Fibroblast of lung (primary cell): ENCODE results near the gene ELMOD3.

ENCODE experiments used
- EZH2 ChIP-seq: IDR thresholded peaks from 2 replicates; pipeline ENCODE4 v1.5.1; 2012; ENCODE audit warnings: low read length, control low read depth, mild to moderate bottlenecking; ENCODE audit errors: missing control alignments
- TF ChIP-seq, protein P1 (sequence below), 2 donors: IDR thresholded peaks in 1 of 2; conservative IDR thresholded peaks in 1 of 2; 1 replicate in 1 of 2; 2 replicates in 1 of 2; pipeline ENCODE4 v1.5.1; 2011 to 2012; ENCODE audit warnings: low read length in 2 of 2, control low read depth in 1 of 2, inconsistent platforms in 1 of 2, low read depth in 1 of 2, mild to moderate bottlenecking in 1 of 2

DNA sequence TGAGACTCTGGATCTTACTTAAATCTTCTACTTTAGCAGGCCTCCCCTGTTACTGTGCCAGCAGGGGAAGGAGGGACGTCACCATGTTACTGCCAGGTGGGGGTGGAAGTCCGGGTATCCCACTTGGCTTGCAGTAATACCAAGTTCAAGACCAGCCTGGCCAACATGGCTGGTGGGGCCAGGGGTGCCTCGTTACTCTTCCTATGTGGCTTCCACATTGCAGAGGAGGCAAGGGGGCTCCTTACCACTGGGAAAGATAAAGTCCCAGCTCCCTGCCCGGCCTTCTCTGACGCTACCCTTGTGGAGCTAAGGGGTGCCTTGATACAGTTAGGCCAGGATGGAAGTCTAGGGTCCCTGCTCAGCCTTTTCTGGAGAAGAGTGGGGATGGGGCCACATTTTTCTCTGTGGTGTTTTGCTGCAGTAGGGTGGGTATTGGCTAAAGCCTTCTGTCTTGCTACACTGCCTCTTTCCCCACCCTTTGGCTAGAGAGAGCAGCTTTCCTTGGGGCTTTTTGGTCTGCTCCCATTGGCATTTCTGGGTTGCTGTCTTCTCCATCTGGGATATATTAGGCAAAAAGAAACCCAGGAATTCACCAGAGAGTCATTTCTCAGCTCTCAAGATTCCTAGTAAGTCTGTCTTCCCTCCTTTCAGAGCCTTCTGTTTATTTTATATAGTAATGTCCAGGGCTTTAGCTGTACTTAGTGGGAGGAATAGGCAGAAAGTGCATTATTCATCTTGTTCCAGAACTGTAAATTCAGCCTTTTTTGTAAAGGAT is 21.9 kb downstream of the ELMOD3 start:
- TF ChIP-seq, protein P1, sequence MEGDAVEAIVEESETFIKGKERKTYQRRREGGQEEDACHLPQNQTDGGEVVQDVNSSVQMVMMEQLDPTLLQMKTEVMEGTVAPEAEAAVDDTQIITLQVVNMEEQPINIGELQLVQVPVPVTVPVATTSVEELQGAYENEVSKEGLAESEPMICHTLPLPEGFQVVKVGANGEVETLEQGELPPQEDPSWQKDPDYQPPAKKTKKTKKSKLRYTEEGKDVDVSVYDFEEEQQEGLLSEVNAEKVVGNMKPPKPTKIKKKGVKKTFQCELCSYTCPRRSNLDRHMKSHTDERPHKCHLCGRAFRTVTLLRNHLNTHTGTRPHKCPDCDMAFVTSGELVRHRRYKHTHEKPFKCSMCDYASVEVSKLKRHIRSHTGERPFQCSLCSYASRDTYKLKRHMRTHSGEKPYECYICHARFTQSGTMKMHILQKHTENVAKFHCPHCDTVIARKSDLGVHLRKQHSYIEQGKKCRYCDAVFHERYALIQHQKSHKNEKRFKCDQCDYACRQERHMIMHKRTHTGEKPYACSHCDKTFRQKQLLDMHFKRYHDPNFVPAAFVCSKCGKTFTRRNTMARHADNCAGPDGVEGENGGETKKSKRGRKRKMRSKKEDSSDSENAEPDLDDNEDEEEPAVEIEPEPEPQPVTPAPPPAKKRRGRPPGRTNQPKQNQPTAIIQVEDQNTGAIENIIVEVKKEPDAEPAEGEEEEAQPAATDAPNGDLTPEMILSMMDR (conservative IDR thresholded peaks at IDR 0.05 in 1 of 2, IDR thresholded peaks at IDR 0.05 in 1 of 2; ENCODE audit: low read depth in 1 of 2, low read length in 2 of 2) = no peak
- TF ChIP-seq EZH2 = no peak
